Stimulated activated CD8-positive, alpha-beta memory T cell treated with anti-CD3 and anti-CD28 coated beads, Interleukin-2, amount 100 ng/mL, for 1 hour (primary cell): ENCODE data around the gene CALR.
A peak's percentile ranks its signal among the peaks of the same experiment; 100 is the strongest.
"Not testable (repeated sequence)": the region's sequence is repeated elsewhere in the genome, so short reads cannot be mapped to it uniquely, and the experiment has no call there.

Experiments used
- DNase-seq, 2 donors: peaks; one replicate each; pipeline ENCODE4 v3.0.0-alpha.2; 2020; ENCODE audit warnings: low read depth in 2 of 2

Gene CALR

DNA sequence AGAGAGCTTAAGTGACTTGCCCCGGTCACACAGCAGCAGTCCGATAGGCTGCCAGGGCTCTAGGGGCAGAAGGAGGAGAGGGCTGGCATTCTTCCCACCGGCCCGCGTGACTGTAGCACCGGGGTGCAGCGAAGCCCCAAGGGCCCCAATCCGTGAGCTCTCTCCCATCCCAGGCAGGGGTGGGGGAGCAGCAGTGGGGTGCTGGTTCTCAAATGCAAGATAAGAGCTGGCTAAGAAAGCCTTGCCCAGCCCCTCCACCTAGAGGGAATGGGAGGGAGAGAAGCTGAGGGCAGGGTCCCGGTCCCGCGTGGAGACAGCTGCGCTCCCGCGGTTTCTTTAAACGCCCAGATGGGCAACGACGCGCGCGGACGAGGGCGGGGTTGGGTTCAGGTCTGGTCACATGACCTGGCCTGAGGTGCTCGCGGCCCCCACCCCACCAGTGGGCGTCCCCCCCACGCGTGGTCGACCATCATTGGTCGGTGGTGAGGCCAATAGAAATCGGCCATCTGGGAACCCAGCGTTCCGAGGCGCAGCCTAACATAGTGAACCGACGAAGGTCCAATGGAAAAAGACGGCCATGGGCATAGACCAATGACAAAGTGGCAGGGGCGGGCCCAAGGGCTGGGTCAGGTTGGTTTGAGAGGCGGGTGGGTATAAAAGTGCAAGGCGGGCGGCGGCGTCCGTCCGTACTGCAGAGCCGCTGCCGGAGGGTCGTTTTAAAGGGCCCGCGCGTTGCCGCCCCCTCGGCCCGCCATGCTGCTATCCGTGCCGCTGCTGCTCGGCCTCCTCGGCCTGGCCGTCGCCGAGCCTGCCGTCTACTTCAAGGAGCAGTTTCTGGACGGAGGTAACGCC lies at the start of gene CALR:
TSS of gene CALR (plus strand) at position 683 of the 852 bp plus-strand sequence. CDS start at position 754, 71 bp downstream.
- peak; percentile 98 to 99 for DNase-seq

GRCh38 chr19:12890299-12890786 lies 48.1 kb upstream of the CALR start:
- DNase-seq: not testable (repeated sequence)

DNA sequence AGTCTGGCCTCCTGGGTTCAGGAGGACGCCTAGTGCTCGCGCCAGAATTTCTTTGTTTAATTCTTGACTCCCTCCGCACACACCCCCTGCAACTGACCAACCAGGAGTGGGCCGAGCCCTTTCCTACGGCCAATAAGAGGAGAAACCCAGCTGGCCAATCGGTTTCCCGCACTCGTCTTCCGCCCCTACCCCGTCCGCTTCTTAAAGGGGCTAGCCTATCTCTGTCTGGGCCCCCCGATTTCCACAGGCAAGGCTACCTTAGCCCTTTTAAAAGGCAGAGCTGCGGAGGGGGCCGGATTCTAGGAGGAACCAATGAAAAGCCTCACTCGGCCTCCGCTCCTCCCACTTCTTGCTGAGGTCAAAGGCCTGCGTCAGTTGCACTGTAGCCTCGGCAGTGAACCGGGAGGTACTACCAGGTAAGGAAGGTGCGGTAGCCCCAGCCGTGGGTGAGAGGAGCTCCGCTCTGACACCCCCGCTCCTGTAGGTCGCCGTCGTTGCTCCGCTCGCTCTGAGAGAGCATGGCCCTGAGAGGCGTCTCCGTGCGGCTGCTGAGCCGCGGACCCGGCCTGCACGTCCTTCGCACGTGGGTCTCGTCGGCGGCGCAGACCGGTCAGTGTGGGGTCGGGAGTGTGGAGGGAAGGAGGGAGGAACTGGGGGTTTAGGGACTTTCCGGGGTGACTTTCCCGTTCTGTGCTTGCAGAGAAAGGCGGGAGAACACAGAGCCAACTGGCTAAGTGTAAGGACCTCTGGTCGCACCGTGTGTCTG lies 47.4 kb upstream of the CALR start, which contains the start of gene GCDH:
TSS of gene GCDH (plus strand) at position 374 of the 766 bp plus-strand sequence. CDS start at position 519, 145 bp downstream.
- peak; percentile 86 to 92 for DNase-seq

DNA sequence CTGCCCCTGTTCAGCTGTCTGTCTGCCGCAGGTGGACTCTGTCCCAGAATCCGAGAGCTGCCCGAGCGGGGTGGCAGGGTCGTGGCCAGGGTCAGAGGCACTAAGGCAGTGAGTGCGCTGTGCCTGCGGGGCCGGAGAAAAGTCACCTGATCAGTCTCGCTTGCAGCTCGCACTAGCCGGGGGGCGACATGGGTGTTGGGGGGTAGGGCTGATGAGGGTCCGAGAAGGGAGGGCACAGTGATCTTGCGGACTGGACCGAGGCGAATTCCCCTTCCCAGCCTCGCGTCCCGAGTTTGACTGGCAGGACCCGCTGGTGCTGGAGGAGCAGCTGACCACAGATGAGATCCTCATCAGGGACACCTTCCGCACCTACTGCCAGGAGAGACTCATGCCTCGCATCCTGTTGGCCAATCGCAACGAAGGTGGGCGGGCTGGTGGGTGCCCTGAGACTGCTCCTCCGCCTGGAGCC lies 46.8 kb upstream of the CALR start:
- no peak for DNase-seq

- DNase-seq: no peak
These were observed 44.8 kb upstream of the CALR start for GRCh38 chr19:12893582-12893981.

GRCh38 chr19:12896460-12896859 lies 41.9 kb upstream of the CALR start:
- no peak for DNase-seq

GRCh38 chr19:12899891-12900518 lies 38.4 kb upstream of the CALR start:
- no peak for DNase-seq

GRCh38 chr19:12907166-12907565 lies 31.2 kb upstream of the CALR start:
- DNase-seq: no peak

GRCh38 chr19:12912571-12912970 lies 25.8 kb upstream of the CALR start:
- DNase-seq: no peak

GRCh38 chr19:12913011-12913561 lies 25.3 kb upstream of the CALR start:
- no peak for DNase-seq

GRCh38 chr19:12913851-12914690 lies 24.3 kb upstream of the CALR start:
- DNase-seq: peak in 1 of 2 donors; percentile 19

GRCh38 chr19:12915860-12916259 lies 22.5 kb upstream of the CALR start:
- DNase-seq: not testable (repeated sequence)

DNA sequence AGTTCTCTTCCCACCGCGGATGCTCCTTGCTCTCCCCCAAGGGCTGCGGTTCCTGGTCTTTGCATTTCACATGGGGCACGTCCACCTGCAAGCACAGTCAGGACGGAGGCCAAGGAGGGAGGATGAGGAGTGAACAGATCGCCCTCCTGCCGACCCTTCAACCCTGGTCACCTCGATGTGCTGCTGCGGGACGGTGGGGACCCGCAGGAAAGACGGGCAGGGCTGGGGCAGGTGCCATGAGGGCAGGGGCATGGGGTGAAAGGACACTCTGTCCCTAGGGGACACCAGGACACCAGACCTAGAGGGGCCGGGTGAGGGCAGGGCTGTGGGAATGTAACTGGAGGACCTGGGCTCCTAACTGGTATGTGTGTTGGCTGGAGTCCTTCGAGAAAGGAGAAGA lies 20.2 kb upstream of the CALR start:
- DNase-seq: no peak

- no peak for DNase-seq
These were observed 17.4 kb upstream of the CALR start for GRCh38 chr19:12921047-12921446.

- no peak for DNase-seq
These were observed 15.4 kb upstream of the CALR start for GRCh38 chr19:12922959-12923358.

DNA sequence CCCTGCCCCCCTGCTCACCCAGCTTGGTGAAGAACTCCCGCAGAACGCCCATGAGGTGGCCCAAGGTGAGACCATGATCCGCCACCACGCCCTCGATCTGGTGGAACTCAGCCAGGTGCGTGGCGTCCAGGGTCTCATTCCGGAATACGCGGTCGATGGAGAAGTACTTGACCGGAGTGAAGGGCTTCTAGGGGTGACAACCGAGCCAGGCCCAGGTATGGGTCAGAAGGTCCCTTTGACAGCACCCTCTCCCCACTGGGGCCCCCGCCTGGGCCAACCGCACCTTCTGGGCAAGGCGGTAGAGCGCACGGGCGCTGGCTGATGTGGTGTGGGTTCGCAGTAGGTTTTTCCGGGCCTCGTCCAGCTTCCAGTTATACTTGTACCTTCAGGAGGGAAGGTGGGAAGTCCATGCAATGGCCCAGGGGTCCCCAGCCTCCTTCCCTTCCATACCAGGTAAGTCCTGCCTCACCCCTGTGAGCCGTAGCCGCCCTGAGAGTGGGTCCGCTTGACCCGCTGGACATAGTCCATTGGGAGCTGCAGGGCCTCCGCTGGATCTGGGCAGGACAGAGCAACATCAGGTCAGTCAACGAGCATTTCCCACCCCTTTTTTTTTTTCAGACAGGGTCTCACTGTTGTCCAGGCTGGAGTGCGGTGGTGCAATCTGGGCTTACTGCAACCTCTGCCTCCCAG lies 13.6 kb upstream of the CALR start:
- no peak for DNase-seq

DNA sequence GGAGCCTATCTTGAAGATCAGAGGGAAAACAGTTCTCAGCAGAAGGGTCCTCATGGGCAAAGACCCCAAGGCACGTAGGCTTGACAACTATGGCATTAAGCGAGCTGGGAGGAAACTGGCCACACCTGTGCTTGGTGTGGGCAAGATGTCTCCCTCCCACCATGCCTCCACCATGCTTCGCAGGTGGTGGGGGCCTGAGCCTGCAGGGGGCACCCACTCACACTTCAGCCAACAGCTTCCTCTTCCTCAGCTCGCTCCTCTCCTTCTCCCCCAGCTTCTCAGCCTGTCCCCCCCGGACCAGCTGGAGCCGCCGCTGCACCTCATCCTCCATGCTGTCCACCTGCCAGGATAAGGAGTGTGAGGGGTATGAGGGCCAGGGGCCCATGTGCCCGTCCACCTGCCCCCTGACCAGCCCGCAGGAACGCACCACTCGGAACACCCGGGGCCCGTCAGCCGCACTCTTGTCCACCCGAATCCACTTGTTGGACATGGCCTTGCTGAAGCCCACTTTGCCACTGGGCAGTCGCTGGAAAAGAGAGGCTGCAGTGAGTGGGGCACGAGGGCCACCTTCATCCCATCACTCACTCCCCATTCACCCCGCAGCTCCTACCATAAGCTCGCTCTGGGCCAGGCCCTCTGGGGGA lies 8.3 kb upstream of the CALR start:
- DNase-seq: no peak

GRCh38 chr19:12932392-12933286 lies 5.8 kb upstream of the CALR start:
- DNase-seq: no peak
